ACC112 (cell line): ENCODE results near the gene RIOX2.
A peak's percentile ranks its signal among the peaks of the same experiment; 100 is the strongest.
"Not testable (repeated sequence)": the region's sequence is repeated elsewhere in the genome, so short reads cannot be mapped to it uniquely, and the experiment has no call there.

ENCODE experiments used
- H2AFZ ChIP-seq: fragments of 200-600 bp; sonication (generic); one replicate; pipeline ENCODE4 v1.6.0; 2017; ENCODE audit warnings: antibody characterized with exemption, low read length; ENCODE audit not compliant: unreplicated experiment
- H3K27ac ChIP-seq: fragments of 200-600 bp; sonication (generic); 2 replicates; pipeline ENCODE4 v1.5.1; 2014; ENCODE audit warnings: low read depth, mild to moderate bottlenecking, antibody characterized with exemption, low read length, moderate library complexity
- H3K27me3 ChIP-seq: fragments of 200-600 bp; sonication (generic); 2 replicates; pipeline ENCODE4 v1.6.1; 2014; ENCODE audit warnings: mild to moderate bottlenecking, antibody characterized with exemption, low read length, moderate library complexity, mixed read lengths; ENCODE audit not compliant: insufficient read depth
- H3K36me3 ChIP-seq: fragments of 200-600 bp; sonication (generic); 2 replicates; pipeline ENCODE4 v1.6.1; 2016; ENCODE audit warnings: mild to moderate bottlenecking, antibody characterized with exemption, low read length, moderate library complexity, mixed read lengths; ENCODE audit not compliant: insufficient read depth
- H3K4me1 ChIP-seq: fragments of 200-600 bp; sonication (generic); one replicate; pipeline ENCODE4 v1.6.1; 2016; ENCODE audit warnings: low read length, mixed read lengths; ENCODE audit not compliant: insufficient read depth, unreplicated experiment, control insufficient read depth
- H3K4me3 ChIP-seq: fragments of 200-600 bp; sonication (generic); 2 replicates; pipeline ENCODE4 v1.5.1; 2014; ENCODE audit warnings: mild to moderate bottlenecking, low read depth, low read length
- H3K79me2 ChIP-seq: fragments of 200-600 bp; sonication (generic); one replicate; pipeline ENCODE4 v1.6.0; 2016; ENCODE audit warnings: low read length; ENCODE audit not compliant: control insufficient read depth, unreplicated experiment, insufficient read depth

RIOX2 gene

DNA sequence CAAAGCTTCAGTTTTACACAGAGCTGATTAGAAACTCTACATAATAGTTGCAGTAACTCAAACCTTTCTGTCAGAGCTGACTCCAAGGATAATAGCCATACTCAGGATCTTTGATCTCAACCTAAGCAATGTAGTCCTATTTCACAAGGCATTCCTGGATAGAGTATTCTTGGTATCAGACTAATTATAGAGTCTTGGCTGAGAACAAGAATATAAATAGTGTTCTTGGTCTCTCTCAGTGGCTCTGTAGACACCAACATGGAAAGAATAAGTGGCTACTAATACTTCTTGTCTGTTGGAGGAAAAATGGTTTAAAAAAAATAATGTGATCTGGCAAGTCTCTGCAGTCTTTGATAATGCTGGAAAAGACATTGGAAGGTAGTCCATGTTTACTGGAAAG lies 55.7 kb downstream of the RIOX2 start:
- H3K79me2 ChIP-seq = no peaks in the 10 kb centered on the region

DNA sequence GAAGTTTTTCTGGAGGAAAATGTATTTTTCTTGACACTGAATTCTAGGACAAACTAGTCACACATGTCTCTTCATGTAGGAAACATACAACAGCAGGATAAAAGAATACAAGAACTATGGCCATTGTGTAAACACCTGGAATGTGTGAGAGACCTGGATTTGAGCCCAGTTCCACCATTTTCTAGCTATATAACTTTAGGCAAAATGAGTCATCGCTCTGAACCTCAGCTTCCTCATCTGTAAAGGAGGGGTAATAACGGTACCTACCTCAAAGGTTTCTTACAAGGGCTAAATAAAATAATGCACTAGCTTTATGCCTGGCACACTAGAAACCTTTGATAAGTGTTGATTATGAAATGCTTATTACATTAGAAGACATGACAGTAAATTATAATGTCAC lies 57.8 kb downstream of the RIOX2 start:
- Histone ChIP-seq H3K27me3 (no peaks in the 10 kb centered on the region), H2AFZ (no peak overlapping the region), H3K4me1 (no peaks in the 10 kb centered on the region), H3K27ac (no peak overlapping the region), H3K79me2 (no peaks in the 10 kb centered on the region), H3K4me3 (no peak overlapping the region), H3K36me3 (peaks cover 7% of the 10 kb centered on the region)

More for the DNA sequence above, 55.7 kb downstream of the RIOX2 start:
- H3K36me3 ChIP-seq = peaks cover 11% of the 10 kb centered on the region
- no peak overlapping the region for H3K4me3 ChIP-seq
- H2AFZ ChIP-seq = no peak overlapping the region
- no peaks in the 10 kb centered on the region for H3K27me3 ChIP-seq
- H3K27ac ChIP-seq = no peak overlapping the region
- H3K4me1 ChIP-seq = no peaks in the 10 kb centered on the region

DNA sequence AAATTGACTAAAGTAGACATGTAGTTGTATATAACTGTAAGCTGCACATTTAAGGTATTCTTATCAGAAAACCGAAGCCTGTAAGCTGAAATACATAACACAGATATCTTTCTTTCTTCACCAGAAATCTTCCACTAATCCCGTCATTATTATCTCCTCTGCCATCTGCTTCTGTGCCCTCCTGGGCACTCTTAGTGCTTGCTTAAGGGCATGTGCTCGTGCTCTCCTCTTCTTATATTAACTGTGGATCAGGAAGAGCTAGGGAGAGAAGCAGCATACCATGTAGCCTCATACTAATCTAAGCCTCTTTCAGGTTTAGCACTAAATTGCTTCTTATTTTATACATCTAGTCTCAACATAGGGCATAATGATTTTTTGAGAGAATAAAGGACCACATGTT lies 60.8 kb downstream of the RIOX2 start:
- peaks cover 5% of the 10 kb centered on the region for H3K36me3 ChIP-seq
- no peaks in the 10 kb centered on the region for H3K4me1 ChIP-seq
- H2AFZ ChIP-seq = no peak overlapping the region
- no peak overlapping the region for H3K4me3 ChIP-seq
- H3K27me3 ChIP-seq = no peaks in the 10 kb centered on the region
- H3K27ac ChIP-seq = no peak overlapping the region
- no peaks in the 10 kb centered on the region for H3K79me2 ChIP-seq

DNA sequence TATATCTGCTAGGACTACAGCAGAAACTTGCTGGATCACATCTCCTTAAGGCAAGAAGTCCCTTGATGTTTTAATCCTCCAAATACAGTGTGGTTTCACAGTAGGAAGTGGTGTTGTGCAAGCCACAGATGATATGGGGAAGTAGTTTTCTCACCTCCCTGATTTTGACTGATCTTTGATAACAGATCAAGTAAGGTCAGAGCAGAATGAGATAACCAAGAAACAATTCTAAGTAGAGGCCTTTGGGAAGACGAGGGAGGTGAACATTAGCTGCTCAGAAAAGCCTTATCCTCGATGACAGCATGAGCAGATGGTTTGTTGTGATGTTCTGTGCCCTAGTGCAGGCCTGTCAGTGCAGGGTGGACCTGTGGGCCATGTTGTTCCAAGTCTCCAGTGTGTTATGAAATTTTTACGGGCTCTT lies 61.3 kb downstream of the RIOX2 start:
- Histone ChIP-seq H3K4me3 (no peak overlapping the region), H3K27ac (no peak overlapping the region), H2AFZ (no peak overlapping the region)

DNA sequence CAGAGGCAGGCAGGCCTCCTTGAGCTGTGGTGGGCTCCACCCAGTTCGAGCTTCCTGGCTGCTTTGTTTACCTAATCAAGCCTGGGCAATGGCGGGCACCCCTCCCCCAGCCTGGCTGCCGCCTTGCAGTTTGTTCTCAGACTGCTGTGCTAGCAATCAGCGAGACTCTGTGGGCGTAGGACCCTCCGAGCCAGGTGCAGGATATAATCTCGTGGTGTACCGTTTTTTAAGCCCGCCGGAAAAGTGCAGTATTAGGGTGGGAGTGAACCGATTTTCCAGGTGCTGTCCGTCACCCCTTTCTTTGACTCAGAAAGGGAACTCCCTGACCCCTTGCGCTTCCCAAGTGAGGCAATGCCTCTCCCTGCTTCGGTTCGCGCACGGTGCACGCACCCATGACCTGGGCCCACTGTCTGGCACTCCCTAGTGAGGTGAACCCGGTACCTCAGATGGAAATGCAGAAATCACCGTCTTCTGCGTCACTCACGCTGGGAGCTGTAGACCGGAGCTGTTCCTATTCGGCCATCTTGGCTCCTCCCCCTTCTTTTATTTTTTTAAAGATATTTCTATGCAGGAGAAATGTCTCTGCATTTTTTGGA lies 61.9 kb downstream of the RIOX2 start:
- H2AFZ ChIP-seq, H3K79me2 ChIP-seq, H3K27ac ChIP-seq, H3K36me3 ChIP-seq, H3K4me1 ChIP-seq, H3K4me3 ChIP-seq, H3K27me3 ChIP-seq: not testable (repeated sequence)

More for the DNA sequence above, 61.3 kb downstream of the RIOX2 start:
- Histone ChIP-seq H3K4me1 (no peaks in the 10 kb centered on the region), H3K79me2 (no peaks in the 10 kb centered on the region), H3K36me3 (peaks cover under 1% of the 10 kb centered on the region; the same call in 1 of the 2 replicates), H3K27me3 (no peaks in the 10 kb centered on the region)

DNA sequence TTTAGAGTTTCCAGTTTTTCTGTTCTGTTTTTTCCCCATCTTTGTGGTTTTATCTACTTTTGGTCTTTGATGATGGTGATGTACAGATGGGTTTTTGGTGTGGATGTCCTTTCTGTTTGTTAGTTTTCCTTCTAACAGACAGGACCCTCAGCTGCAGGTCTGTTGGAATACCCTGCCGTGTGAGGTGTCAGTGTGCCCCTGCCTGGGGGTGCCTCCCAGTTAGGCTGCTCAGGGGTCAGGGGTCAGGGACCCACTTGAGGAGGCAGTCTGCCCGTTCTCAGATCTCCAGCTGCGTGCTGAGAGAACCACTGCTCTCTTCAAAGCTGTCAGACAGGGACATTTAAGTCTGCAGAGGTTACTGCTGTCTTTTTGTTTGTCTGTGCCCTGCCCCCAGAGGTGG lies 62.4 kb downstream of the RIOX2 start:
- H3K27ac ChIP-seq, H3K36me3 ChIP-seq, H3K79me2 ChIP-seq, H3K4me3 ChIP-seq, H3K4me1 ChIP-seq, H3K27me3 ChIP-seq, H2AFZ ChIP-seq: not testable (repeated sequence)

DNA sequence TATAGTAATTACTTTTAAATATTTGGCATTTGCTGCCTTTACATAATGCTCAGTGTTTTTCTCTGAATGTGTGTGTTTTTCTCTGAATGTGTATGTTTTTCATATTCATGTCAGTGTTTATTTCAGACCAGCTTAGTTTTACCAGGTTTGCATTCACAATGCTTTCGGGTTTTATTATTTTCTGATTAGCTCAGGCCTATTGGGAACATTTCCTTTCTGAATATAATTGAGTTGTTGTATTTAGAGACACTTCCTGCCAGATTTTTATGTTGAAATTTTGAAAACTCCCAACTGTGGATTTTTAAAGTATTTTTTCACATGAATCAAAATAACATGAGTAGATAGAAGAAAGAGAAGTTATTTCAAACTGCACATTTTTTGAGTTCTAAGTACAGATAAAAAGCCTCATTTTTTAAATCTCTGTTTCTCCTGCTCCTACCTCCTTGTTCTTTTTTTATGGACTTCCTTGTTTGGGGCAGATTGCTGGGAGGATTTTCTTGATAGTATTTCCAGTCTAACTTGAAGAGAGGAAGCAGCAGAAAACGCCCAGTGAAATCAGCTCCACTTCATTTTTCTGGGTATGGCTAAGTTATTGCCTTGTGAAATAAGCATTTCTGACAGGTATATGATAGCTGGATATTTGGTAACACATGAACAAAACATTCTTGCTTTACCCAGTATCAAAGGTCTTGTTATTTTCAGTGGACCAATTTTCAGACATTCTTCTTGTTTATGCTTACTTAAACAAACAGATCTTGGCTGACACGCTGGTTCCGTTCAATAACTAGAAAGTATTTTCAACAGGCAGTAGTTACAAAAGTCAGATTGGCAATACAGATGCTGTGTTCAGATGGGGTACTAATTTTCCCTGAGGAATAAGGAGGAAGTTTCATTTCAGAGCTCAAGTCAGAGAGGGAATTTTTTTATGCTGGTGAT lies 70.7 kb downstream of the RIOX2 start:
- peak overlapping the region; percentile 1; the same call in 1 of the 2 replicates for H3K27ac ChIP-seq

DNA sequence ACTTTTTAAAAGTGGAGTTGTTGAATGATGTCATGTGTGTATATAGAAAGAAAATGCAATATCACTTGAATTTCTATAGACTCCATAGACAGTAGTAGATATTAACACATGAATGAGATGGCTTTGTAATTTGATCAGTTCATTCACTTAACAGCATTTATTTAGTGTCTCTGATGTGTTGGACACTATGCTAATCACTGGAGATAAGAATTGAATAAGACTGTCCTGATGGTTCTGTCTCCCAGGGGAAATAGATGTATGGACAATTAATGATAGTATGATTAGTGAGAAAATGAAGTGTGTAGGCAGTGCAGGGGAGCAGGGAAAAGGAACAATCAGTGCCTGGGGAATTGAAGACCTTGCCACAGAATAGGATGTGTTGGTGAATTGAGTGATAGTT lies 72.9 kb downstream of the RIOX2 start:
- H3K79me2 ChIP-seq = no peaks in the 10 kb centered on the region
- no peak overlapping the region for H2AFZ ChIP-seq
- H3K27me3 ChIP-seq = no peaks in the 10 kb centered on the region
- H3K4me1 ChIP-seq = peaks cover 5% of the 10 kb centered on the region
- H3K4me3 ChIP-seq = no peak overlapping the region
- no peak overlapping the region for H3K27ac ChIP-seq
- H3K36me3 ChIP-seq = 0 out of 2 replicates have a peak, but pooled peaks cover 5% of the 10 kb centered on the region

More for the DNA sequence above, 70.7 kb downstream of the RIOX2 start:
- H2AFZ ChIP-seq = peak overlapping the region; percentile 6
- H3K79me2 ChIP-seq = no peaks in the 10 kb centered on the region
- H3K4me3 ChIP-seq = no peak overlapping the region
- 0 out of 2 replicates have a peak, but pooled peaks cover 5% of the 10 kb centered on the region for H3K36me3 ChIP-seq
- peaks cover 5% of the 10 kb centered on the region for H3K4me1 ChIP-seq
- H3K27me3 ChIP-seq = no peaks in the 10 kb centered on the region

DNA sequence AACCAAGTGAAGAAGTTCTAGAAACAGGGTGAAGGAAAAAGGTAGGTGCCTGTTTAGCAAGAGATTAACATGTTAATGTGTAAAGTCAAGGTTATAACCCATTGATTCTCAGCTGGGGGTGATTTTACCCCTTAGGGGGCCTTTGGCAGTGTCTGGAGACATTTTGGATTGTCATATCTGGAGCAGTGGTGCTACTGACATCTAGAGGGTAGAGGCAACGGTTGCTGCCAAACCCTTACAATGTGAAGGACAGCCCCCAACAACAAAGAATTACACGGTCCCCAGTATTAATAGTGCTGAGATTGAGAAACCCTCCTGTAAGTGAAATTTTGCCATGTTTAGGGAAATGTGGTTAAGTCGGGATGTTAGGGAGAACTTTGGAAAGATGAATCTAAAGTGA lies 75.7 kb downstream of the RIOX2 start:
- H3K27me3 ChIP-seq = no peaks in the 10 kb centered on the region
- H3K4me3 ChIP-seq = no peak overlapping the region
- no peak overlapping the region for H3K27ac ChIP-seq
- H3K36me3 ChIP-seq = 0 out of 2 replicates have a peak, but pooled peaks cover 2% of the 10 kb centered on the region
- H3K4me1 ChIP-seq = no peaks in the 10 kb centered on the region
- no peak overlapping the region for H2AFZ ChIP-seq
- H3K79me2 ChIP-seq = no peaks in the 10 kb centered on the region

DNA sequence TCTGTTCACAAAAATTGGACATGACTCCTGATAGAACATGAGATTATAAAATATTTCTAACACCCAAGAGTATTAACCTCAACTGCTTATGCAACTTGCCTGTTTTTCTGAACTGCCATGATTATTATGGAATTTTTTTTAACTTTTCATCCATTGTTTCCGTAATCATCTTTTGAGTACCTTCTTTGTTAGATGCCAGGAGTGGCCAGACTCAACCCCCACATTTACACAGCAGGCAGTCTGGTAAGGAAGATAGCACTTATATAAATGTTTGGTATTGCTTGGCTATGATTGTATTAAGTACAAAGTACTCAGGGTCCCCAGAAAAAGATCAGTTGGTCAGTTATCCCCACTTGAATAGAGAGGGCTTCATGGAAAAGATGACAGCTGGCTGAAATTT lies 76.1 kb downstream of the RIOX2 start:
- Histone ChIP-seq H3K4me1 (no peaks in the 10 kb centered on the region), H3K27me3 (no peaks in the 10 kb centered on the region), H2AFZ (no peak overlapping the region), H3K36me3 (0 out of 2 replicates have a peak, but pooled peaks cover 2% of the 10 kb centered on the region), H3K4me3 (no peak overlapping the region), H3K27ac (no peak overlapping the region), H3K79me2 (no peaks in the 10 kb centered on the region)
